HEK293 (cell line): ENCODE data around the gene RUNX1.

Experiments
- CTCF ChIA-PET: fragments of 350-600 bp; formaldehyde crosslinking; extraction: SDS; loops from one replicate; lab custom pipeline; 2021; ENCODE audit warnings: antibody characterized with exemption; lab: Yijun Ruan, JAX
- POLR2A ChIA-PET: fragments of 300-600 bp; formaldehyde crosslinking; extraction: SDS; loops from one replicate; lab custom pipeline; 2020; ENCODE audit warnings: antibody characterized with exemption, inconsistent platforms; lab: Yijun Ruan, JAX
- H3K27ac ChIP-seq: fragments of 200-500 bp; sonication (Bioruptor generic); 2 replicates; pipeline ENCODE4 v1.5.1; 2014; ENCODE audit warnings: low read depth, low read length, control low read depth, inconsistent platforms; ENCODE audit errors: extremely low read depth
- H3K36me3 ChIP-seq, 2 experiments: fragments of 200-500 bp in 1 of 2; sonication (Bioruptor generic) in 1 of 2; 1 replicate in 1 of 2; 2 replicates in 1 of 2; pipeline ENCODE4 v1.5.1; 2014 to 2017; ENCODE audit warnings: inconsistent platforms in 2 of 2, low read length in 2 of 2; ENCODE audit not compliant: control insufficient read depth in 2 of 2, insufficient read depth in 1 of 2
- H3K4me1 ChIP-seq: fragments of 200-500 bp; sonication (Bioruptor generic); 2 replicates; pipeline ENCODE4 v1.5.1; 2014; ENCODE audit warnings: mild to moderate bottlenecking, low read length, inconsistent platforms; ENCODE audit not compliant: control insufficient read depth, insufficient read depth
- H3K4me3 ChIP-seq: 2 replicates; pipeline ENCODE4 v1.5.1; 2011; ENCODE audit warnings: low read depth, mild to moderate bottlenecking, control low read depth, low read length, moderate library complexity
- H3K9me3 ChIP-seq: fragments of 200-500 bp; sonication (Bioruptor generic); 2 replicates; pipeline ENCODE4 v1.5.1; 2014; ENCODE audit warnings: low read depth, low read length, inconsistent platforms; ENCODE audit not compliant: control insufficient read depth, insufficient read depth
- BCL11A ChIP-seq: fragments of 450-650 bp; formaldehyde crosslinking; IDR thresholded peaks from 2 replicates; pipeline ENCODE4 v1.5.1; 2016; ENCODE audit warnings: low read depth, missing biosample characterization, missing genetic modification characterization
- EGR2 ChIP-seq: fragments of 450-650 bp; formaldehyde crosslinking; IDR thresholded peaks from 2 replicates; pipeline ENCODE4 v1.5.1; 2016; ENCODE audit warnings: low read depth, missing biosample characterization, missing genetic modification characterization
- HIC1 ChIP-seq: fragments of 450-650 bp; formaldehyde crosslinking; IDR thresholded peaks from 2 replicates; pipeline ENCODE4 v1.5.1; 2016; ENCODE audit warnings: missing biosample characterization, missing genetic modification characterization
- REPIN1 ChIP-seq: fragments of 450-650 bp; formaldehyde crosslinking; IDR thresholded peaks from 2 replicates; pipeline ENCODE4 v1.5.1; 2017; ENCODE audit warnings: missing biosample characterization, missing genetic modification characterization, low read depth
- SP7 ChIP-seq: fragments of 450-650 bp; formaldehyde crosslinking; IDR thresholded peaks from 2 replicates; pipeline ENCODE4 v1.5.1; 2016; ENCODE audit warnings: missing biosample characterization, missing genetic modification characterization
- TCF7L2 ChIP-seq: IDR thresholded peaks from 2 replicates; pipeline ENCODE4 v1.6.1; 2011; ENCODE audit warnings: low read depth, mild to moderate bottlenecking, inconsistent platforms, low read length, moderate library complexity, borderline replicate concordance
- ZBTB44 ChIP-seq: fragments of 450-650 bp; IDR thresholded peaks from 2 replicates; pipeline ENCODE4 v1.5.1; 2018; ENCODE audit warnings: missing biosample characterization, mild to moderate bottlenecking, missing genetic modification characterization
- ZFHX2 ChIP-seq: fragments of 450-650 bp; formaldehyde crosslinking; conservative IDR thresholded peaks from 2 replicates; pipeline ENCODE4 v1.5.1; 2016; ENCODE audit warnings: missing biosample characterization, missing genetic modification characterization
- ZFP41 ChIP-seq: fragments of 450-650 bp; formaldehyde crosslinking; IDR thresholded peaks from 2 replicates; pipeline ENCODE4 v1.5.1; 2016; ENCODE audit warnings: missing biosample characterization, missing genetic modification characterization, borderline replicate concordance
- ZNF10 ChIP-seq: fragments of 450-650 bp; formaldehyde crosslinking; IDR thresholded peaks from 2 replicates; pipeline ENCODE4 v1.5.1; 2017; ENCODE audit warnings: missing biosample characterization, missing genetic modification characterization
- ZNF157 ChIP-seq: fragments of 450-650 bp; formaldehyde crosslinking; IDR thresholded peaks from 2 replicates; pipeline ENCODE4 v1.5.1; 2016; ENCODE audit warnings: missing biosample characterization, missing genetic modification characterization
- ZNF16 ChIP-seq: fragments of 450-650 bp; formaldehyde crosslinking; IDR thresholded peaks from 2 replicates; pipeline ENCODE4 v1.5.1; 2016; ENCODE audit warnings: low read depth, missing biosample characterization, missing genetic modification characterization
- ZNF292 ChIP-seq: fragments of 450-650 bp; formaldehyde crosslinking; IDR thresholded peaks from 2 replicates; pipeline ENCODE4 v1.5.1; 2016; ENCODE audit warnings: low read depth, missing biosample characterization, missing genetic modification characterization, borderline replicate concordance
- ZNF404 ChIP-seq: fragments of 450-650 bp; formaldehyde crosslinking; IDR thresholded peaks from 2 replicates; pipeline ENCODE4 v1.5.1; 2017; ENCODE audit warnings: missing biosample characterization, missing genetic modification characterization
- ZNF501 ChIP-seq: fragments of 450-650 bp; formaldehyde crosslinking; IDR thresholded peaks from 2 replicates; pipeline ENCODE4 v1.5.1; 2016; ENCODE audit warnings: missing biosample characterization, missing genetic modification characterization
- ZNF585B ChIP-seq: fragments of 450-650 bp; formaldehyde crosslinking; IDR thresholded peaks from 2 replicates; pipeline ENCODE4 v1.5.1; 2016; ENCODE audit warnings: missing biosample characterization, missing genetic modification characterization
- ZNF645 ChIP-seq: fragments of 450-650 bp; formaldehyde crosslinking; IDR thresholded peaks from 2 replicates; pipeline ENCODE4; 2016; ENCODE audit warnings: missing biosample characterization, missing genetic modification characterization
- ZNF670 ChIP-seq: fragments of 450-650 bp; formaldehyde crosslinking; IDR thresholded peaks from 2 replicates; pipeline ENCODE4 v1.5.1; 2016; ENCODE audit warnings: missing biosample characterization, missing genetic modification characterization, low read depth
- TF ChIP-seq, protein P1 (sequence below): fragments of 450-650 bp; formaldehyde crosslinking; IDR thresholded peaks from 2 replicates; pipeline ENCODE4 v1.5.1; 2016; ENCODE audit warnings: missing biosample characterization, missing genetic modification characterization
- TF ChIP-seq, protein P2 (sequence below): fragments of 450-650 bp; formaldehyde crosslinking; IDR thresholded peaks from 2 replicates; pipeline ENCODE4 v1.5.1; 2016; ENCODE audit warnings: missing biosample characterization, missing genetic modification characterization

The RUNX1 gene

GRCh38 chr21:34980423-34981115, 68.5 kb downstream of the RUNX1 start:
- POLR2A ChIA-PET = no interaction called here
- H3K4me3 ChIP-seq = no peak overlapping the region
- no peaks in the 10 kb centered on the region for H3K36me3 ChIP-seq
- no peak overlapping the region for H3K27ac ChIP-seq
- TF ChIP-seq REPIN1 (tag by site-specific recombination) = no peak
- peak; percentile 81 for TF ChIP-seq SP7 (tag by site-specific recombination)
- no peak for TF ChIP-seq ZNF292 (tag by site-specific recombination)
- peak; percentile 30; the same call in 1 of the 2 replicates for TF ChIP-seq EGR2
- TF ChIP-seq BCL11A (tag by site-specific recombination) = no peak
- no peak for TF ChIP-seq ZNF501 (tag by site-specific recombination)
- TF ChIP-seq, protein P1, sequence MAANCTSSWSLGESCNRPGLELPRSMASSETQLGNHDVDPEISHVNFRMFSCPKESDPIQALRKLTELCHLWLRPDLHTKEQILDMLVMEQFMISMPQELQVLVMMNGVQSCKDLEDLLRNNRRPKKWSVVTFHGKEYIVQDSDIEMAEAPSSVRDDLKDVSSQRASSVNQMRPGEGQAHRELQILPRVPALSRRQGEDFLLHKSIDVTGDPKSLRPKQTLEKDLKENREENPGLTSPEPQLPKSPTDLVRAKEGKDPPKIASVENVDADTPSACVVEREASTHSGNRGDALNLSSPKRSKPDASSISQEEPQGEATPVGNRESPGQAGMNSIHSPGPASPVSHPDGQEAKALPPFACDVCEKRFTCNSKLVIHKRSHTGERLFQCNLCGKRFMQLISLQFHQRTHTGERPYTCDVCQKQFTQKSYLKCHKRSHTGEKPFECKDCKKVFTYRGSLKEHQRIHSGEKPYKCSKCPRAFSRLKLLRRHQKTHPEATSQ (tag by site-specific recombination) = no peak
- TF ChIP-seq, protein P2, sequence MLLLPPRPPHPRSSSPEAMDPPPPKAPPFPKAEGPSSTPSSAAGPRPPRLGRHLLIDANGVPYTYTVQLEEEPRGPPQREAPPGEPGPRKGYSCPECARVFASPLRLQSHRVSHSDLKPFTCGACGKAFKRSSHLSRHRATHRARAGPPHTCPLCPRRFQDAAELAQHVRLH (tag by site-specific recombination) = no peak
- 0 out of 2 replicates have a peak, but pooled peaks have one; percentile 25 for TF ChIP-seq ZFHX2
- no peak for TF ChIP-seq ZNF670
- TF ChIP-seq, all 188 proteins: peak for 3
- H3K4me1 ChIP-seq = peaks cover 7% of the 10 kb centered on the region
- CTCF ChIA-PET = interaction anchor here (1.7 kb wide), 1 partner anchor 859 kb away, joined by 3 read pairs; no protein-coding TSS in a partner anchor
- no peaks in the 10 kb centered on the region for H3K9me3 ChIP-seq

- H3K36me3 ChIP-seq = no peaks in the 10 kb centered on the region
- ChIA-PET CTCF (no interaction called here), POLR2A (no interaction called here)
- no peak overlapping the region for H3K4me3 ChIP-seq
- no peaks in the 10 kb centered on the region for H3K9me3 ChIP-seq
- TF ChIP-seq ZNF404 (tag by site-specific recombination) = no peak
- TF ChIP-seq ZNF585B (tag by site-specific recombination) = no peak
- no peak for TF ChIP-seq ZFP41 (tag by site-specific recombination)
- TF ChIP-seq ZNF16 (tag by site-specific recombination) = no peak
- H3K4me1 ChIP-seq = peaks cover 7% of the 10 kb centered on the region
- H3K27ac ChIP-seq = no peak overlapping the region
These were observed 69.7 kb downstream of the RUNX1 start for GRCh38 chr21:34979383-34979782.

GRCh38 chr21:34977333-34977732, 71.8 kb downstream of the RUNX1 start:
- POLR2A ChIA-PET = no interaction called here

DNA sequence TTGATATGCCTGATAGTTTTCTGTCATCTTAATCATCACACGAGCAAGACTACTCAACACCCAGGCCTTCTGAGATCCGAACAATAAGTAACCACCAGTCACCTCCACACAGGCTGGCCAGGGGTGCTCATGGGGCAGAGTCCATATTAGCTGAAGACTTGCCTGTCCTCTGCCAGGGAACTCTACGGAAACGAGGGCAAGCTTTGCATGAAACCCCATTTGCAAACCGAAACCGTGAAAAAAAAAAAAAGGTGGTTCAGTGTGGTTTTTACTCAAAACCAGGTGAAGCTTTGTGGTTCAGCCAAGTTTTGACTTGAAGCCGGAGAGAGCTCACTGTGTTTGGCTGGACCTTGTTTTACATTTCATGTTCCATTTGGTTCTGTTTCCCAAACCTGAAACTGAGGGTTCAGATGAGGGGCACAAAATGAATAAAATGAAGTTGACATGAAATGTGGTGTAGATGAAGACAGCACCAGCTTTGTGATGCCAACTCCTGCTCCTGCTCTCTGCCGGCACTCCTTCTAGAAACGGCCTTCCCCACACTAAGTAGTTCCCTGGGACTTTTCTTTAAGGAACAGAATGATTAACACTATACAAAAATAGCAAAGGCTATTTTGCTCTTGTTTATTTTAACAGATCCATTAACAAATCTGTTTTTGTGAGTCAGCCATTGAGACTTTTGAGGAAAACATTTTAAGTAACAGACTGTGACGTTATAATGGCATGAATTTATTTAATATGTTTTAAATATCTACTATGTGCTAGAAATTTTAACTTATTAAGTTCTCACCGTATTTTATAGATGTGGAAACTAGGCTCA, 74.7 kb downstream of the RUNX1 start:
- POLR2A ChIA-PET = no interaction called here
- CTCF ChIA-PET = interaction anchor here (0.6 to 1.0 kb wide), 2 partner anchors 44 to 49 kb away, joined by 3 read pairs; no protein-coding TSS in a partner anchor
- H3K4me3 ChIP-seq = no peak overlapping the region
- H3K27ac ChIP-seq = no peak overlapping the region
- no peaks in the 10 kb centered on the region for H3K36me3 ChIP-seq
- H3K4me1 ChIP-seq = no peaks in the 10 kb centered on the region
- no peaks in the 10 kb centered on the region for H3K9me3 ChIP-seq
- TF ChIP-seq ZBTB44 (tag by site-specific recombination) (no peak), ZNF645 (tag by site-specific recombination) (no peak), ZNF585B (tag by site-specific recombination) (no peak), HIC1 (tag by site-specific recombination) (no peak), ZNF10 (tag by site-specific recombination) (no peak)

More at GRCh38 chr21:34977333-34977732, 71.8 kb downstream of the RUNX1 start:
- no peak for TF ChIP-seq ZNF157
- no peak for TF ChIP-seq TCF7L2
- H3K4me3 ChIP-seq = no peak overlapping the region
- no peaks in the 10 kb centered on the region for H3K36me3 ChIP-seq
- no peaks in the 10 kb centered on the region for H3K4me1 ChIP-seq
- no peaks in the 10 kb centered on the region for H3K9me3 ChIP-seq
- no peak overlapping the region for H3K27ac ChIP-seq
- CTCF ChIA-PET = interaction anchor here (0.7 kb wide), 1 partner anchor 232 kb away, joined by 8 read pairs; no protein-coding TSS in a partner anchor
